DND-41 (cell line): ENCODE data around the gene ANKMY1.

Experiments used
- ATAC-seq: fragments of 200-7000 bp; cut with Tn5 transposase; 3 replicates; pipeline ENCODE4 v1.9.1; 2021; ENCODE audit warnings: low read depth; ENCODE audit not compliant: insufficient read depth
- DNase-seq: peaks from one replicate; pipeline ENCODE4 v3.0.0-alpha.2; 2020
- H2AFZ ChIP-seq: 2 replicates; pipeline ENCODE4 v1.6.0; 2012; ENCODE audit warnings: low read depth, low read length
- H3K27ac ChIP-seq: 2 replicates; pipeline ENCODE4 v1.5.1; 2012; ENCODE audit warnings: low read length, inconsistent platforms
- H3K27me3 ChIP-seq: fragments of 200-600 bp; sonication (generic); 2 replicates; pipeline ENCODE4 v1.6.0; 2012; ENCODE audit warnings: low read length, mild to moderate bottlenecking, inconsistent platforms; ENCODE audit not compliant: insufficient read depth, poor library complexity
- H3K36me3 ChIP-seq: 2 replicates; pipeline ENCODE4 v1.5.1; 2012; ENCODE audit warnings: low read length, inconsistent platforms; ENCODE audit not compliant: insufficient read depth
- H3K4me1 ChIP-seq: 2 replicates; pipeline ENCODE4 v1.5.1; 2012; ENCODE audit warnings: mild to moderate bottlenecking, low read length; ENCODE audit not compliant: insufficient read depth
- H3K4me2 ChIP-seq: 2 replicates; pipeline ENCODE4 v1.6.0; 2012; ENCODE audit warnings: mild to moderate bottlenecking, moderate library complexity, low read length, inconsistent platforms; ENCODE audit not compliant: insufficient read depth
- H3K4me3 ChIP-seq, 2 experiments: fragments of 200-600 bp in 1 of 2; shearing (Covaris generic) in 1 of 2; 2 replicates each; pipeline ENCODE4 v1.5.1; 2012 to 2016; ENCODE audit warnings: inconsistent platforms in 2 of 2, low read length in 2 of 2, mild to moderate bottlenecking in 2 of 2, low read depth in 1 of 2, moderate library complexity in 1 of 2
- H3K79me2 ChIP-seq: 2 replicates; pipeline ENCODE4 v1.6.0; 2012; ENCODE audit warnings: low read length, inconsistent platforms; ENCODE audit not compliant: insufficient read depth
- H3K9ac ChIP-seq: 2 replicates; pipeline ENCODE4 v1.6.0; 2012; ENCODE audit warnings: low read depth, mild to moderate bottlenecking, inconsistent platforms, low read length, moderate library complexity
- H3K9me3 ChIP-seq: 2 replicates; pipeline ENCODE4 v1.5.1; 2012; ENCODE audit warnings: low read length, moderate library complexity, mild to moderate bottlenecking, inconsistent platforms; ENCODE audit not compliant: insufficient read depth, severe bottlenecking
- H4K20me1 ChIP-seq: 2 replicates; pipeline ENCODE4 v1.6.0; 2012; ENCODE audit warnings: low read length; ENCODE audit not compliant: insufficient read depth
- EZH2 ChIP-seq: IDR thresholded peaks from 3 replicates; pipeline ENCODE4 v1.6.1; 2012; ENCODE audit warnings: borderline replicate concordance, low read depth, mild to moderate bottlenecking, moderate library complexity, low read length, inconsistent platforms; ENCODE audit not compliant: severe bottlenecking
- TF ChIP-seq, protein P1 (sequence below): IDR thresholded peaks from 2 replicates; pipeline ENCODE4 v1.5.1; 2012; ENCODE audit warnings: borderline replicate concordance, low read length, moderate library complexity, mild to moderate bottlenecking; ENCODE audit not compliant: poor library complexity, severe bottlenecking; ENCODE audit errors: extremely low read depth

ANKMY1 gene

DNA sequence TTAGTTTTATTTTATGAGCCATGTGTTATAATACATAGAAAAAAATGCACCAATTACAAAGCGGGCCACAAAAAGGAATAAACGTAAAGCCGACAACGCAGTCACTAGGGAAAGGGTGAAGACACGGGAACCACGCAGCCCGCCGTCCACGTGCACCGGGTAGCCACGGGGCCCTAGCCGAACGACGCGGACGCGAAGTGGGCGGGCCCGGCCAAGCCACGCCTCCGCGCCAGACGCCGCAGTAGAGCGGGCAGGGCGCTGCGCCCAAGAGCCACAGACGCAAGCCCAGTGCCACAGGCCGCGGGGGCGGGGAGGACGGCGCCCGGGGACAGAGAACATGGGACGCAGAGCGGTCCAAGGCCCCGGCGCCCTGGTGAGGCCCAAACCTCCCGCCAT, 2.3 kb upstream of the ANKMY1 start, which contains the start of gene DUSP28:
TSS of gene DUSP28 (plus strand) at position 274 of the 396 bp plus-strand sequence. CDS start 328 bp downstream, outside the sequence.
- H2AFZ ChIP-seq = peak within 1 kb of the TSS; percentile 75
- H3K79me2 ChIP-seq = peaks cover 84% of the 10 kb centered on the region
- peak within 1 kb of the TSS; percentile 98 for H3K27ac ChIP-seq

DNA sequence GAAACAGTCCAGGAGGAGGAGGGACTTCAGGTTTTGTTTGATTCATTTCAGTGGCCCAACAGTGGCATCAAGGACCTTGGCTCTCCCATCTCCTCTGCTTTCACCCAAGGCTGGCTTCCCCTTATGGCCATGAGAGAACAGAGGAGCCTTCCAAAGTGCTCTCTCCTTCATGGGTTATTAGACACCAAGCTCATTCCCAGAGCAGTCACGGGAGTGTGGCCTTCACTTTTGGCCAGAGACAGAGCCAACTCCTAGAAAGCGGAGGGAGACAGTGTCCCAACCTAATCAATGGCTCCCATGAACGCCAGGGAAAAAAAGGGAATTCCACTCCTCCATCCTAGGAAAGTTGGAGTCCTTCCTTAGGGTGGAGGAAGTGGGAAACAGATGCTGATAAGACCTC, 1.5 kb upstream of the ANKMY1 start:
- peak overlapping the region; percentile 91 for H3K4me2 ChIP-seq
- DNase-seq (no peak), ATAC-seq (no peak)
- H2AFZ ChIP-seq = no peak overlapping the region
- peaks cover 87% of the 10 kb centered on the region for H3K79me2 ChIP-seq
- peak overlapping the region; percentile 99 for H3K9ac ChIP-seq
- peak overlapping the region; percentile 98 for H3K27ac ChIP-seq
- H3K4me1 ChIP-seq = peaks cover 47% of the 10 kb centered on the region
- no peaks in the 10 kb centered on the region for H3K27me3 ChIP-seq
- peaks cover 60% of the 10 kb centered on the region for H3K36me3 ChIP-seq
- H3K9me3 ChIP-seq = no peaks in the 10 kb centered on the region
- TF ChIP-seq, protein P1, sequence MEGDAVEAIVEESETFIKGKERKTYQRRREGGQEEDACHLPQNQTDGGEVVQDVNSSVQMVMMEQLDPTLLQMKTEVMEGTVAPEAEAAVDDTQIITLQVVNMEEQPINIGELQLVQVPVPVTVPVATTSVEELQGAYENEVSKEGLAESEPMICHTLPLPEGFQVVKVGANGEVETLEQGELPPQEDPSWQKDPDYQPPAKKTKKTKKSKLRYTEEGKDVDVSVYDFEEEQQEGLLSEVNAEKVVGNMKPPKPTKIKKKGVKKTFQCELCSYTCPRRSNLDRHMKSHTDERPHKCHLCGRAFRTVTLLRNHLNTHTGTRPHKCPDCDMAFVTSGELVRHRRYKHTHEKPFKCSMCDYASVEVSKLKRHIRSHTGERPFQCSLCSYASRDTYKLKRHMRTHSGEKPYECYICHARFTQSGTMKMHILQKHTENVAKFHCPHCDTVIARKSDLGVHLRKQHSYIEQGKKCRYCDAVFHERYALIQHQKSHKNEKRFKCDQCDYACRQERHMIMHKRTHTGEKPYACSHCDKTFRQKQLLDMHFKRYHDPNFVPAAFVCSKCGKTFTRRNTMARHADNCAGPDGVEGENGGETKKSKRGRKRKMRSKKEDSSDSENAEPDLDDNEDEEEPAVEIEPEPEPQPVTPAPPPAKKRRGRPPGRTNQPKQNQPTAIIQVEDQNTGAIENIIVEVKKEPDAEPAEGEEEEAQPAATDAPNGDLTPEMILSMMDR = no peak
- no peak for TF ChIP-seq EZH2
- peaks cover 8% of the 10 kb centered on the region for H4K20me1 ChIP-seq
- H3K4me3 ChIP-seq = peak overlapping the region; percentile 48 to 78; a peak in 3 of 4 replicates

More for the DNA sequence above, 2.3 kb upstream of the ANKMY1 start, which contains the start of gene DUSP28:
- H3K9me3 ChIP-seq = no peaks in the 10 kb centered on the region
- peak within 1 kb of the TSS; percentile 91 for H3K4me2 ChIP-seq
- DNase-seq (peak; percentile 91), ATAC-seq (peak; percentile 81)
- H3K27me3 ChIP-seq = no peaks in the 10 kb centered on the region
- peak within 1 kb of the TSS; percentile 48 to 78 for H3K4me3 ChIP-seq
- H4K20me1 ChIP-seq = peaks cover 8% of the 10 kb centered on the region
- TF ChIP-seq EZH2 = no peak
- TF ChIP-seq, protein P1 = no peak
- H3K9ac ChIP-seq = peak within 1 kb of the TSS; percentile 99
- peaks cover 52% of the 10 kb centered on the region for H3K36me3 ChIP-seq
- peaks cover 55% of the 10 kb centered on the region for H3K4me1 ChIP-seq

DNA sequence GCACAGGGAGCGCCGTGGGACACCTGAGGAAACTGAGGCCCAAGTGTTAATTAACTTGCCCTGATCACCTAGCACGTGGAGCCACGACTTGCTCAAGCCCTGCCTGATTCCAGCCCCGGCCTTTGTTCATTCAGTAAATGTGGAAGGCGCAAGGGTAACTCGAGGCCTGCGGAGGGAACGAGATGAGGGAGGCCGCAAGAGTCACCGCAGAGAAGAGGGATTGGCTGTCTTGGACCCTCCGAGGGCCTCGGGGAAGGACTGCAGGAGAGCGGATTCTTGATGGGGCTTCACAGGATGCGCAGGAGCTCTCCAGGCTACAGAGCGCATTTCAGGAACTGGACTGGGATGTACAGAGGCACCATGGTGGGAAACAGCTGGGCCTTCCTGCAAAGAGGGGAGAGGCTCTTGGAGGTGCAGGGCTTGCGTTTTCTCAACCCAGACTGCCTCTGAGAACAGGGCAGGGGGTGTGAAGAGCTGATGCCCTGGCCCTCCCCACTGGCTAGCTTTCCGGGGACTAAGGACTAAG, 511 bp upstream of the ANKMY1 start:
- Histone ChIP-seq H3K27ac (peak overlapping the region; percentile 2; the same call in 1 of the 2 replicates), H2AFZ (no peak overlapping the region), H3K4me2 (peak overlapping the region; percentile 91; the same call in 1 of the 2 replicates), H3K9ac (peak overlapping the region; percentile 99; the same call in 1 of the 2 replicates), H4K20me1 (peaks cover 8% of the 10 kb centered on the region), H3K27me3 (no peaks in the 10 kb centered on the region), H3K79me2 (peaks cover 86% of the 10 kb centered on the region), H3K9me3 (no peaks in the 10 kb centered on the region), H3K4me1 (peaks cover 37% of the 10 kb centered on the region), H3K36me3 (peaks cover 66% of the 10 kb centered on the region), H3K4me3 (no peak overlapping the region)
- ATAC-seq = no peak
- TF ChIP-seq EZH2 = no peak
- TF ChIP-seq, protein P1 = no peak
- DNase-seq = no peak
